Adrenal gland (tissue), 12 donors: ENCODE data around the gene MED13. TPM values are rescaled to one million over a fixed set of nuclear protein-coding genes. Genes with fewer than 3 reads are reported as not detected.

Source experiments
- DNase-seq, 7 donors: peaks; one replicate each; pipeline ENCODE4 v3.0.0-alpha.2; 2019 to 2020
- H3K27ac ChIP-seq, 5 donors: fragments of 200-600 bp; sonication (generic) in 4 of 5; 1 replicate in 3 of 5; 2 replicates in 2 of 5; pipeline versions ENCODE4 v1.5.1 to v1.8.0; 2016 to 2020; ENCODE audit warnings: mild to moderate bottlenecking in 1 of 5
- H3K27me3 ChIP-seq: fragments of 200-600 bp; 2 replicates; pipeline ENCODE4 v1.8.0; 2021
- H3K36me3 ChIP-seq, 2 donors: fragments of 200-600 bp; replicated peaks in 1 of 2; 1 replicate in 1 of 2; 2 replicates in 1 of 2; pipeline versions ENCODE4 v1.5.1 to v1.8.0; 2018 to 2022
- H3K4me1 ChIP-seq, 2 donors: fragments of 200-600 bp; replicated peaks in 1 of 2; 1 replicate in 1 of 2; 2 replicates in 1 of 2; pipeline versions ENCODE4 v1.5.1 to v1.8.0; 2018 to 2021
- H3K4me3 ChIP-seq, 4 donors: fragments of 200-600 bp; sonication (generic) in 3 of 4; one replicate each; pipeline ENCODE4 v1.5.1; 2016 to 2018
- H3K9me3 ChIP-seq, 3 donors: fragments of 200-600 bp; sonication (generic) in 1 of 3; replicated peaks in 1 of 3; 1 replicate in 2 of 3; 2 replicates in 1 of 3; pipeline versions ENCODE4 v1.5.1 to v1.8.0; 2016 to 2021
- CTCF ChIP-seq, 6 experiments: fragments of 450-650 bp in 4 of 6; fragments of 200-600 bp in 2 of 6; sonication (generic) in 1 of 6; IDR thresholded peaks; 1 replicate in 5 of 6; 2 replicates in 1 of 6; pipeline versions ENCODE4 v1.5.1 to v1.8.0; 2016 to 2021; ENCODE audit warnings: antibody characterized with exemption in 6 of 6, mild to moderate bottlenecking in 2 of 6, moderate library complexity in 1 of 6
- POLR2A ChIP-seq, 2 donors: fragments of 450-650 bp; IDR thresholded peaks; one replicate each; pipeline ENCODE4 v1.6.1; 2017; ENCODE audit warnings: antibody characterized with exemption in 2 of 2, mild to moderate bottlenecking in 2 of 2, moderate library complexity in 1 of 2
- WGBS, 4 donors: extraction: QIAGEN DNeasy Blood & Tissue Kit in 2 of 4; methylation state at CpG; one replicate each; pipeline versions ENCODE4 v1.1.5 to v1.1.7; 2013 to 2017; 5-methylcytosine and 5-hydroxymethylcytosine counted together
- intact Hi-C, 2 donors: fragments of 100-400 bp; cut with DNase I; formaldehyde crosslinking; loops; one replicate each; pipeline versions ENCODE4 v1.14.1 to v1.15.0; 2022 to 2023
- polyA plus RNA-seq, 3 donors: library from polyadenylated mRNA; stranded (reverse); fragments of 200-250 nt in 2 of 3; fragments of 350-450 nt in 1 of 3; fragmentation: Illumina TruSeq in 1 of 3; extraction: RNeasy Lipid Tissue Mini Kit (QIAGEN cat#74804) in 1 of 3; gene quantifications; one replicate each; pipeline ENCODE4 v1.2.3, GENCODE V29; 2013 to 2014
- total RNA-seq, 9 donors: library from RNA; depleted of rRNA in 4 of 9; stranded (reverse); fragments of >200 nt in 4 of 9; fragments of 120-200 nt in 1 of 9; fragmentation: NEBNext Ultra II Directional in 1 of 9; extraction: Animal tissue kit (Norgen Biotek cat#: 25700) in 1 of 9; gene quantifications; one replicate each; pipeline versions ENCODE4 v1.1.0 to v1.2.4, GENCODE V29; 2013 to 2023
- donor health status: healthy with polysubstance abuse.
- donor health status: Bipolar disorder and iron deficiency.
- donor health status: DM: yes; HTN: yes; CAD: no.
- donor health status: DM: no; HTN: no; CAD: no.
- donor health status: DM: no; HTN: no; CAD: no.
- donor health status: DM: yes; HTN: yes; CAD: no.

MED13 gene
- total and polyA plus RNA-seq, 12 donors: 8.2 to 62.3 (median 51.8) TPM

GRCh38 chr17:61908292-61909037, 156.6 kb downstream of the MED13 start:
- Histone ChIP-seq H3K4me1 (no peaks in the 10 kb centered on the region), H3K27me3 (no peaks in the 10 kb centered on the region), H3K36me3 (peaks cover 0 to 50% of the 10 kb centered on the region in 2 donors), H3K27ac (no peak overlapping the region), H3K4me3 (no peak overlapping the region), H3K9me3 (no peaks in the 10 kb centered on the region)
- TF ChIP-seq POLR2A (IDR thresholded peaks at IDR 0.05) (no peak), CTCF (IDR thresholded peaks at IDR 0.05) (no peak)
- 90 to 98% (median 94%) methylated on average over 7 of the region's 7 CpGs for WGBS, 4 donors
- intact Hi-C loops: no loop called here
- no peak for DNase-seq

GRCh38 chr17:61907361-61907760, 157.7 kb downstream of the MED13 start:
- intact Hi-C loops: no loop called here
- 93 to 95% (median 95%) methylated on average over 5 of the region's 5 CpGs for WGBS, 4 donors
- no peaks in the 10 kb centered on the region for H3K27me3 ChIP-seq
- peaks cover 0 to 53% of the 10 kb centered on the region in 2 donors for H3K36me3 ChIP-seq
- H3K4me3 ChIP-seq: no peak overlapping the region
- H3K4me1 ChIP-seq: no peaks in the 10 kb centered on the region
- TF ChIP-seq CTCF (IDR thresholded peaks at IDR 0.05) (no peak), POLR2A (IDR thresholded peaks at IDR 0.05) (no peak)
- H3K27ac ChIP-seq: no peak overlapping the region
- H3K9me3 ChIP-seq: no peaks in the 10 kb centered on the region
- no peak for DNase-seq

- peaks cover 0 to 41% of the 10 kb centered on the region in 2 donors for H3K36me3 ChIP-seq
- H3K27me3 ChIP-seq: no peaks in the 10 kb centered on the region
- no peak overlapping the region for H3K4me3 ChIP-seq
- DNase-seq: peak in 1 of 7 donors; percentile 7
- no peaks in the 10 kb centered on the region for H3K4me1 ChIP-seq
- TF ChIP-seq CTCF (IDR thresholded peaks at IDR 0.05) (no peak), POLR2A (IDR thresholded peaks at IDR 0.05) (no peak)
- 88 to 93% (median 90%) methylated on average over 5 of the region's 5 CpGs for WGBS, 4 donors
- no peak overlapping the region for H3K27ac ChIP-seq
- no peaks in the 10 kb centered on the region for H3K9me3 ChIP-seq
- intact Hi-C loops: no loop called here
These were observed 160.9 kb downstream of the MED13 start for GRCh38 chr17:61904094-61904710.

- Histone ChIP-seq H3K4me1 (no peaks in the 10 kb centered on the region), H3K4me3 (no peak overlapping the region), H3K36me3 (peaks cover 0 to 50% of the 10 kb centered on the region in 2 donors), H3K27ac (no peak overlapping the region), H3K27me3 (no peaks in the 10 kb centered on the region), H3K9me3 (no peaks in the 10 kb centered on the region)
- TF ChIP-seq CTCF (IDR thresholded peaks at IDR 0.05): no peak
- no peak for TF ChIP-seq POLR2A (IDR thresholded peaks at IDR 0.05)
- intact Hi-C loops: no loop called here
- 94 to 100% (median 99%) methylated on average over 3 of the region's 3 CpGs for WGBS, 4 donors
- no peak for DNase-seq
These were observed 161.8 kb downstream of the MED13 start for GRCh38 chr17:61903251-61903650.
